AG04450 (cell line): ENCODE measurements around the gene VASH2. TPM values are rescaled to one million over a fixed set of nuclear protein-coding genes. Genes with fewer than 3 reads are reported as not detected.

ENCODE experiments used
- CTCF ChIA-PET: fragments of 300-600, 350-600 bp; formaldehyde crosslinking; extraction: SDS; loops from one replicate; lab custom pipeline; 2022; ENCODE audit warnings: antibody characterized with exemption, inconsistent platforms; lab: Charles Lee
- POLR2A ChIA-PET: fragments of 350-600 bp; formaldehyde crosslinking; extraction: SDS; loops from one replicate; lab custom pipeline; 2021; ENCODE audit warnings: antibody characterized with exemption, inconsistent platforms; lab: Yijun Ruan, JAX
- DNase-seq: peaks from one replicate; pipeline ENCODE4 v3.0.0-alpha.2; 2011; ENCODE audit warnings: low read depth, low spot score
- H3K27ac ChIP-seq: one replicate; pipeline ENCODE4 v1.5.1; 2012; ENCODE audit warnings: low read depth, low read length, control low read depth
- H3K27me3 ChIP-seq: one replicate; pipeline ENCODE4 v1.6.0; 2012; ENCODE audit warnings: low read length; ENCODE audit not compliant: control insufficient read depth, insufficient read depth
- H3K4me3 ChIP-seq: 2 replicates; pipeline ENCODE4 v1.5.1; 2011; ENCODE audit warnings: mild to moderate bottlenecking, low read depth, low read length, control low read depth
- H3K9me3 ChIP-seq: 2 replicates; pipeline ENCODE4 v1.5.1; 2012; ENCODE audit warnings: low read length; ENCODE audit not compliant: control insufficient read depth, insufficient read depth
- polyA plus RNA-seq: library from polyadenylated mRNA; depleted of rRNA; stranded (reverse); fragments of >200 nt; gene quantifications from 2 replicates; pipeline ENCODE4 v1.2.3, GENCODE V29; 2011
- TF ChIP-seq, protein P1 (sequence below): IDR thresholded peaks from 2 replicates; pipeline ENCODE4 v1.5.1; 2011; ENCODE audit warnings: low read depth, low read length, control low read depth, inconsistent platforms

Gene VASH2
- polyA plus RNA-seq, 1 experiment: 4.2 TPM

- H3K9me3 ChIP-seq: no peaks in the 10 kb centered on the region
- TF ChIP-seq, protein P1, sequence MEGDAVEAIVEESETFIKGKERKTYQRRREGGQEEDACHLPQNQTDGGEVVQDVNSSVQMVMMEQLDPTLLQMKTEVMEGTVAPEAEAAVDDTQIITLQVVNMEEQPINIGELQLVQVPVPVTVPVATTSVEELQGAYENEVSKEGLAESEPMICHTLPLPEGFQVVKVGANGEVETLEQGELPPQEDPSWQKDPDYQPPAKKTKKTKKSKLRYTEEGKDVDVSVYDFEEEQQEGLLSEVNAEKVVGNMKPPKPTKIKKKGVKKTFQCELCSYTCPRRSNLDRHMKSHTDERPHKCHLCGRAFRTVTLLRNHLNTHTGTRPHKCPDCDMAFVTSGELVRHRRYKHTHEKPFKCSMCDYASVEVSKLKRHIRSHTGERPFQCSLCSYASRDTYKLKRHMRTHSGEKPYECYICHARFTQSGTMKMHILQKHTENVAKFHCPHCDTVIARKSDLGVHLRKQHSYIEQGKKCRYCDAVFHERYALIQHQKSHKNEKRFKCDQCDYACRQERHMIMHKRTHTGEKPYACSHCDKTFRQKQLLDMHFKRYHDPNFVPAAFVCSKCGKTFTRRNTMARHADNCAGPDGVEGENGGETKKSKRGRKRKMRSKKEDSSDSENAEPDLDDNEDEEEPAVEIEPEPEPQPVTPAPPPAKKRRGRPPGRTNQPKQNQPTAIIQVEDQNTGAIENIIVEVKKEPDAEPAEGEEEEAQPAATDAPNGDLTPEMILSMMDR: no peak
- ChIA-PET CTCF (interaction anchor here (0.6 kb wide), 1 partner anchor 913 kb away, joined by 3 read pairs; no protein-coding TSS in a partner anchor), POLR2A (no interaction called here)
- H3K27me3 ChIP-seq: peaks cover 4% of the 10 kb centered on the region
- H3K27ac ChIP-seq: no peak overlapping the region
- no peak overlapping the region for H3K4me3 ChIP-seq
- no peak for DNase-seq
These were observed 19.2 kb upstream of the VASH2 start for GRCh38 chr1:212930986-212931678.

- Histone ChIP-seq H3K9me3 (no peaks in the 10 kb centered on the region), H3K4me3 (no peak overlapping the region), H3K27me3 (peaks cover 6% of the 10 kb centered on the region), H3K27ac (no peak overlapping the region)
- CTCF ChIA-PET: interaction anchor here (1.4 kb wide), 1 partner anchor 17 kb away, joined by 4 read pairs; the partner anchor contains the start of gene VASH2
- POLR2A ChIA-PET: no interaction called here
- TF ChIP-seq, protein P1: no peak
- no peak for DNase-seq
These were observed 16.4 kb upstream of the VASH2 start for GRCh38 chr1:212933815-212934471.

GRCh38 chr1:212935387-212935981, 14.9 kb upstream of the VASH2 start:
- peaks cover 6% of the 10 kb centered on the region for H3K27me3 ChIP-seq
- no peak overlapping the region for H3K27ac ChIP-seq
- ChIA-PET POLR2A (no interaction called here), CTCF (no interaction called here)
- H3K9me3 ChIP-seq: peaks cover under 1% of the 10 kb centered on the region
- DNase-seq: no peak
- no peak overlapping the region for H3K4me3 ChIP-seq
- TF ChIP-seq, protein P1: no peak

GRCh38 chr1:212937034-212937433, 13.3 kb upstream of the VASH2 start:
- TF ChIP-seq, protein P1: no peak
- ChIA-PET CTCF (interaction anchor here (0.6 kb wide), 1 partner anchor 272 kb away, joined by 3 read pairs; no protein-coding TSS in a partner anchor), POLR2A (interaction anchor here (0.7 kb wide), 1 partner anchor 12 kb away, joined by 3 read pairs; no protein-coding TSS in a partner anchor)
- H3K27ac ChIP-seq: no peak overlapping the region
- DNase-seq: no peak
- no peak overlapping the region for H3K4me3 ChIP-seq
- H3K27me3 ChIP-seq: peaks cover 6% of the 10 kb centered on the region
- H3K9me3 ChIP-seq: peaks cover 5% of the 10 kb centered on the region

DNA sequence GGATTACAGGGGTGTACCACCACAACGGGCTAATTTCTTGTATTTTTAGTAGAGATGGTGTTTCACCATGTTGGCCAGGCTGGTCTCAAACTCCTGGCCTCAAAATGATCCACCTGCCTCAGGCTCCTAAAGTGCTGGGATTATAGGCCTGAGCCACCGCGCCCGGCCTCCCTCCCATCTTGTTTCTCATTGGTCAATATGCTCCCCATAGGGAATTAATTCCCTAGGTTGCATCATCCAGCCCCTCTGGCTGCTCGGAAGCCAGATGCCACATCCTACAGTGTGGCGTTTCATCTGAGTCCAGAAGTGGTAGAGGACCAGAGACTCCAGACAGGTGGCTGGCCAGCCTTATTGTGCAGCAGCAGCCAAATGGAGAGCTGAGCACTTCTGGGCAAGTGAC, 11.5 kb upstream of the VASH2 start:
- Histone ChIP-seq H3K27me3 (peaks cover 6% of the 10 kb centered on the region), H3K27ac (no peak overlapping the region), H3K4me3 (no peak overlapping the region), H3K9me3 (peaks cover 5% of the 10 kb centered on the region)
- ChIA-PET CTCF (interaction anchor here (1.0 kb wide), 1 partner anchor 29 kb away, joined by 3 read pairs; no protein-coding TSS in a partner anchor), POLR2A (no interaction called here)
- TF ChIP-seq, protein P1: no peak
- DNase-seq: no peak
